ENCODE results near the gene MADD. TPM values are rescaled to one million over a fixed set of nuclear protein-coding genes. Genes with fewer than 3 reads are reported as not detected.
A peak's percentile ranks its signal among the peaks of the same experiment; 100 is the strongest.

The MADD gene
- total RNA-seq, 5 donors from 2014 or later (not counting 1 experiment from before 2014, with no cell fraction given): 116 to 189 (median 124) TPM

- peak in 3 of 4 experiments; percentile 48 to 62 (median 53) for ATAC-seq (replicated peaks in 1 of 4)
- DNase-seq: peak in 4 of 35 experiments; percentile 2 to 23 (median 6)
- no peaks in the 10 kb centered on the region for H3K36me3 Mint-ChIP-seq
- H3K27me3 Mint-ChIP-seq: peaks cover 0 to 3% of the 10 kb centered on the region in 2 donors
- Histone ChIP-seq H3K4me1 (ENCODE audit: control insufficient read depth in 1 of 2, extremely low read depth in 1 of 2, insufficient read depth in 2 of 2, low read length in 2 of 2) (peaks cover 0 to 13% of the 10 kb centered on the region in 2 experiments), H3K36me3 (ENCODE audit: control insufficient read depth in 2 of 2, extremely low read depth in 1 of 2, insufficient read depth in 1 of 2, low read length in 1 of 2) (no peaks in the 10 kb centered on the region), H3K27me3 (replicated peaks in 1 of 2; ENCODE audit: control insufficient read depth in 2 of 2, extremely low read depth in 1 of 2, insufficient read depth in 2 of 2, low read length in 1 of 2) (peaks cover 0 to 6% of the 10 kb centered on the region in 2 experiments), H3K4me3 (ENCODE audit: control insufficient read depth in 1 of 2, extremely low read depth in 1 of 2, low read length in 1 of 2) (no peak overlapping the region), H3K9me3 (no peaks in the 10 kb centered on the region), H3K27ac (ENCODE audit: low read length) (no peak overlapping the region)
- CTCF ChIA-PET: no interaction called here
- no peak overlapping the region for H3K27ac Mint-ChIP-seq
- POLR2A ChIA-PET: no interaction called here
- peak overlapping the region in 1 of 3 donors; percentile 14 for H3K4me3 Mint-ChIP-seq
- no peaks in the 10 kb centered on the region for H3K9me3 Mint-ChIP-seq
- H3K4me1 Mint-ChIP-seq: peaks cover 6 to 9% (median 7%) of the 10 kb centered on the region in 3 donors
- 21% methylated on average over 11 of the region's 17 CpGs for WGBS (ENCODE audit: insufficient coverage)
Measured at GRCh38 chr11:47359586-47359985, 89.7 kb downstream of the MADD start.

DNA sequence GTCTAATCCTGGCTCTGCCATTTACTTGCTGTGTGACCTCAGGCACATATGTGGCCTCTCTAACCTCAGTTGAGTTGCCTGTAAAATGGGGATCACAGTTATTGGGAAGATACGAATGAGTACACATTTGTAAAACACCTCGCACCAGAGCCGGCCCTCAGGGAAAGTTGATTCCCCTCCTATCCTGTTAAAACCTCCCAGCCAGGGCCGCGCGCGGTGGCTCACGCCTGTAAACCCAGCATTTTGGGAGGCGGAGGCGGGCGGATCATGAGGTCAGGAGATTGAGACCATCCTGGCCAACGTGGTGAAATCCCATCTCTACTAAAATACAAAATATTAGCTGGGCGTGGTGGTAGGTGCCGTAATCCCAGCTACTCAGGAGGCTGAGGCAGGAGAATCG, 90.4 kb downstream of the MADD start:
- peaks cover 0 to 6% of the 10 kb centered on the region in 2 experiments for H3K27me3 ChIP-seq (replicated peaks in 1 of 2; ENCODE audit: control insufficient read depth in 2 of 2, extremely low read depth in 1 of 2, insufficient read depth in 2 of 2, low read length in 1 of 2)
- no peaks in the 10 kb centered on the region for H3K36me3 Mint-ChIP-seq
- WGBS (ENCODE audit: insufficient coverage): 100% methylated on average over 1 of the region's 15 CpGs
- H3K9me3 ChIP-seq: no peaks in the 10 kb centered on the region
- peaks cover 0 to 3% of the 10 kb centered on the region in 2 donors for H3K27me3 Mint-ChIP-seq
- H3K27ac Mint-ChIP-seq: no peak overlapping the region
- DNase-seq: no peak
- H3K27ac ChIP-seq (ENCODE audit: low read length): no peak overlapping the region
- no peaks in the 10 kb centered on the region for H3K9me3 Mint-ChIP-seq
- H3K4me3 ChIP-seq (ENCODE audit: control insufficient read depth in 1 of 2, extremely low read depth in 1 of 2, low read length in 1 of 2): no peak overlapping the region
- H3K4me1 Mint-ChIP-seq: peaks cover 6 to 9% (median 7%) of the 10 kb centered on the region in 3 donors
- ChIA-PET POLR2A (interaction anchor here in 1 of 2 donors (0.6 kb wide), 1 partner anchor 700 kb away, joined by 5 read pairs; no protein-coding TSS in a partner anchor), CTCF (no interaction called here)
- no peaks in the 10 kb centered on the region for H3K36me3 ChIP-seq (ENCODE audit: control insufficient read depth in 2 of 2, extremely low read depth in 1 of 2, insufficient read depth in 1 of 2, low read length in 1 of 2)
- peaks cover 0 to 13% of the 10 kb centered on the region in 2 experiments for H3K4me1 ChIP-seq (ENCODE audit: control insufficient read depth in 1 of 2, extremely low read depth in 1 of 2, insufficient read depth in 2 of 2, low read length in 2 of 2)
- H3K4me3 Mint-ChIP-seq: no peak overlapping the region
- ATAC-seq (replicated peaks in 1 of 4): no peak

DNA sequence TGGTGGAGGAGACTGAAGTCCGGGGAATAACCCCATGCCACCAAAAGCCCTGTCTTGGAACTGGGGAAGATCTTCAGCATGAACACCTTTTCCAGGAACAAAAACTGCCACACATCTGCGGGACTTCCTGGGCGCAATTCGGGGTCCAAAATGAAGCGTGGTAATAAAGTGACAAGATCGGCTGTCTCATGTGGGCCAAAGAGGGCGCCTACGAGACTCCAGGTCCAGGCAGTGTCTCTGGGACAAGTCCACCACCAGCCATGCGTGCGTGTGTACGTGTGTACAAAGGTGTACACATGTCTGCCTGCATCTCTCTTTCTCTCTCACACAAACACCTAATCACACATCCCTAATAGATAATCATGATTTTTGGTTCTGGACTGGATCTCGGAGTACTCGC, 91.5 kb downstream of the MADD start:
- Histone ChIP-seq H3K4me1 (ENCODE audit: control insufficient read depth in 1 of 2, extremely low read depth in 1 of 2, insufficient read depth in 2 of 2, low read length in 2 of 2) (peaks cover 0 to 13% of the 10 kb centered on the region in 2 experiments), H3K9me3 (no peaks in the 10 kb centered on the region), H3K27ac (ENCODE audit: low read length) (no peak overlapping the region), H3K27me3 (replicated peaks in 1 of 2; ENCODE audit: control insufficient read depth in 2 of 2, extremely low read depth in 1 of 2, insufficient read depth in 2 of 2, low read length in 1 of 2) (peaks cover 0 to 8% of the 10 kb centered on the region in 2 experiments), H3K4me3 (ENCODE audit: control insufficient read depth in 1 of 2, extremely low read depth in 1 of 2, low read length in 1 of 2) (no peak overlapping the region), H3K36me3 (ENCODE audit: control insufficient read depth in 2 of 2, extremely low read depth in 1 of 2, insufficient read depth in 1 of 2, low read length in 1 of 2) (no peaks in the 10 kb centered on the region)
- POLR2A ChIA-PET: no interaction called here
- no peaks in the 10 kb centered on the region for H3K9me3 Mint-ChIP-seq
- no peaks in the 10 kb centered on the region for H3K36me3 Mint-ChIP-seq
- H3K4me3 Mint-ChIP-seq: no peak overlapping the region
- ATAC-seq (replicated peaks in 1 of 4) (no peak), DNase-seq (no peak)
- peaks cover 0 to 3% of the 10 kb centered on the region in 2 donors for H3K27me3 Mint-ChIP-seq
- peaks cover 6 to 9% (median 7%) of the 10 kb centered on the region in 3 donors for H3K4me1 Mint-ChIP-seq
- CTCF ChIA-PET: interaction anchor here in 1 of 2 donors (0.5 kb wide), 1 partner anchor 35 kb away, joined by 6 read pairs; no protein-coding TSS in a partner anchor
- H3K27ac Mint-ChIP-seq: no peak overlapping the region
- 94% methylated on average over 7 of the region's 13 CpGs for WGBS (ENCODE audit: insufficient coverage)

DNA sequence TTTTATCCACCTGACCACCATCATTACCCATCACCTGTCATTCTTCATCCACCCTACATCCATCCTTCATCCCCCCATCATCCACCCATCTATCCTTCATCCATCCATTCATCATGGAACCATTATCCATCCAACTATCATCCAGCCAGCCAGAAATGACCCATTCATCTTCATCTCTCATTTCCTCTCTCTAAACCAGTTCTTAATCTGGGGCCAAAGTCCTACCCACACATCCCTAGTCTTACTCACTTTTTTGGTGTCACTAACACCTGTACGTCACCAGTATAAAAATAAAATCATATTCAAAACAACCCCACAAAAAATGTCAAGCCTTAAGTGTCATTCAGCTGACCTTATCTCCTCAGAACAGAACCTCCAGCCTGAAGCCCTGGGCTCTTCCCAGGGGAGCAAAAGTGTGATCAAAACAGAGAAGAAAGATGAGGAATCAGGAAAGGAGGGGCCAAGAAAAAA, 96.1 kb downstream of the MADD start:
- Mint-ChIP-seq H3K9me3 (no peaks in the 10 kb centered on the region), H3K4me3 (no peak overlapping the region), H3K27me3 (peaks cover 0 to 3% of the 10 kb centered on the region in 2 donors), H3K36me3 (no peaks in the 10 kb centered on the region), H3K4me1 (peaks cover 3 to 10% (median 5%) of the 10 kb centered on the region in 3 donors), H3K27ac (no peak overlapping the region)
- Histone ChIP-seq H3K9me3 (no peaks in the 10 kb centered on the region), H3K27me3 (replicated peaks in 1 of 2; ENCODE audit: control insufficient read depth in 2 of 2, extremely low read depth in 1 of 2, insufficient read depth in 2 of 2, low read length in 1 of 2) (peaks cover 0 to 5% of the 10 kb centered on the region in 2 experiments), H3K36me3 (ENCODE audit: control insufficient read depth in 2 of 2, extremely low read depth in 1 of 2, insufficient read depth in 1 of 2, low read length in 1 of 2) (no peaks in the 10 kb centered on the region), H3K4me1 (ENCODE audit: control insufficient read depth in 1 of 2, extremely low read depth in 1 of 2, insufficient read depth in 2 of 2, low read length in 2 of 2) (no peaks in the 10 kb centered on the region), H3K27ac (ENCODE audit: low read length) (no peak overlapping the region), H3K4me3 (ENCODE audit: control insufficient read depth in 1 of 2, extremely low read depth in 1 of 2, low read length in 1 of 2) (no peak overlapping the region)
- WGBS (ENCODE audit: insufficient coverage): 40% methylated on average over 1 of the region's 1 CpG
- ChIA-PET POLR2A (no interaction called here), CTCF (no interaction called here)
- ATAC-seq (replicated peaks in 1 of 4): no peak
- DNase-seq: no peak

GRCh38 chr11:47369676-47370075, 99.7 kb downstream of the MADD start:
- H3K9me3 Mint-ChIP-seq: no peaks in the 10 kb centered on the region
- no peaks in the 10 kb centered on the region for H3K36me3 Mint-ChIP-seq
- Histone ChIP-seq H3K4me3 (ENCODE audit: control insufficient read depth in 1 of 2, extremely low read depth in 1 of 2, low read length in 1 of 2) (no peak overlapping the region), H3K9me3 (no peaks in the 10 kb centered on the region), H3K27me3 (replicated peaks in 1 of 2; ENCODE audit: control insufficient read depth in 2 of 2, extremely low read depth in 1 of 2, insufficient read depth in 2 of 2, low read length in 1 of 2) (peaks cover 0 to 5% of the 10 kb centered on the region in 2 experiments), H3K4me1 (ENCODE audit: control insufficient read depth in 1 of 2, extremely low read depth in 1 of 2, insufficient read depth in 2 of 2, low read length in 2 of 2) (peaks cover 0 to 8% of the 10 kb centered on the region in 2 experiments), H3K27ac (ENCODE audit: low read length) (no peak overlapping the region), H3K36me3 (ENCODE audit: control insufficient read depth in 2 of 2, extremely low read depth in 1 of 2, insufficient read depth in 1 of 2, low read length in 1 of 2) (no peaks in the 10 kb centered on the region)
- peaks cover 5 to 10% (median 9%) of the 10 kb centered on the region in 3 donors for H3K4me1 Mint-ChIP-seq
- ChIA-PET POLR2A (interaction anchor here in 1 of 2 donors (0.6 kb wide), 1 partner anchor 874 kb away, joined by 3 read pairs; no protein-coding TSS in a partner anchor), CTCF (no interaction called here)
- DNase-seq (no peak), ATAC-seq (replicated peaks in 1 of 4) (no peak)
- H3K27ac Mint-ChIP-seq: no peak overlapping the region
- no CpG with 5 or more reads among the region's 3 CpGs for WGBS (ENCODE audit: insufficient coverage)
- H3K4me3 Mint-ChIP-seq: no peak overlapping the region
- no peaks in the 10 kb centered on the region for H3K27me3 Mint-ChIP-seq

DNA sequence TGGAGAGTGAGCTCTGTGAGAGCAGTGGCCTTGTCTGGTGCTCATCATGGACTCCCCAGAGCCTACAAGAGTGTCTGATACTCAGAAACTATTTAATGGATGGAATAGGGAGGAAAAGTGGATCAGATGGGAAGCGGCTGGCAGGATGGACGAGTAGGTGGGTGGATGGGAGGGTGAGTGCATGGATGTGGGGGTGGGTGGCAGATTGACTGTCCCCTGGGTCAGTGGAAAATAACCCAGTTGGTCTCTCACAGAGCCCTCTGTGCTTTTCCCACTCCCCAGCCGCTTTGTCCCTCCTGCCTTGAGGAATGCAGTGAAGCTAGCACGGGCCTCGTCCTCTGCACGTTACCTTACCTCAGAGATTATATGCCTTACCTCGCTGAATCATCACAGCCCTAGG, 102.5 kb downstream of the MADD start:
- peaks cover 0 to 2% of the 10 kb centered on the region in 2 experiments for H3K27me3 ChIP-seq (replicated peaks in 1 of 2; ENCODE audit: control insufficient read depth in 2 of 2, extremely low read depth in 1 of 2, insufficient read depth in 2 of 2, low read length in 1 of 2)
- DNase-seq (no peak), ATAC-seq (replicated peaks in 1 of 4) (no peak)
- no peaks in the 10 kb centered on the region for H3K36me3 Mint-ChIP-seq
- no peak overlapping the region for H3K4me3 ChIP-seq (ENCODE audit: control insufficient read depth in 1 of 2, extremely low read depth in 1 of 2, low read length in 1 of 2)
- WGBS (ENCODE audit: insufficient coverage): 88% methylated on average over 6 of the region's 7 CpGs
- no peak overlapping the region for H3K4me3 Mint-ChIP-seq
- H3K27ac Mint-ChIP-seq: no peak overlapping the region
- H3K27me3 Mint-ChIP-seq: no peaks in the 10 kb centered on the region
- H3K4me1 Mint-ChIP-seq: peaks cover 5 to 11% (median 10%) of the 10 kb centered on the region in 3 donors
- H3K4me1 ChIP-seq (ENCODE audit: control insufficient read depth in 1 of 2, extremely low read depth in 1 of 2, insufficient read depth in 2 of 2, low read length in 2 of 2): peaks cover 0 to 8% of the 10 kb centered on the region in 2 experiments
- ChIA-PET CTCF (interaction anchor here (0.6 to 2.6 kb wide), 5 partner anchors 24 to 190 kb away, joined by 3 to 22 read pairs (median 5); no protein-coding TSS in a partner anchor), POLR2A (interaction anchor here (0.6 kb wide), 2 partner anchors 109 to 1527 kb away, joined by 3 to 4 read pairs; no protein-coding TSS in a partner anchor)
- no peaks in the 10 kb centered on the region for H3K9me3 ChIP-seq
- H3K27ac ChIP-seq (ENCODE audit: low read length): no peak overlapping the region
- H3K9me3 Mint-ChIP-seq: no peaks in the 10 kb centered on the region
- no peaks in the 10 kb centered on the region for H3K36me3 ChIP-seq (ENCODE audit: control insufficient read depth in 2 of 2, extremely low read depth in 1 of 2, insufficient read depth in 1 of 2, low read length in 1 of 2)

Data from T-cell (primary cell).